Prostate gland (tissue), 2 donors: Measurements from ENCODE around the gene ZFAND3.

Source experiments
- POLR2A ChIP-seq: fragments of 450-650 bp; IDR thresholded peaks from one replicate; pipeline ENCODE4 v1.6.1; 2016; ENCODE audit warnings: antibody characterized with exemption, mild to moderate bottlenecking
- POLR2AphosphoS5 ChIP-seq: sonication (generic); formaldehyde crosslinking; IDR thresholded peaks from one replicate; pipeline ENCODE4 v1.6.1; 2017; ENCODE audit warnings: antibody characterized with exemption
- TF ChIP-seq, protein P1 (sequence below), 4 experiments: fragments of 200-600 bp in 2 of 4; fragments of 450-650 bp in 2 of 4; sonication (generic) in 2 of 4; IDR thresholded peaks; 1 replicate in 3 of 4; 2 replicates in 1 of 4; pipeline ENCODE4 v1.5.1; 2016 to 2019; ENCODE audit warnings: antibody characterized with exemption in 4 of 4, mild to moderate bottlenecking in 2 of 4, moderate library complexity in 2 of 4

DNA sequence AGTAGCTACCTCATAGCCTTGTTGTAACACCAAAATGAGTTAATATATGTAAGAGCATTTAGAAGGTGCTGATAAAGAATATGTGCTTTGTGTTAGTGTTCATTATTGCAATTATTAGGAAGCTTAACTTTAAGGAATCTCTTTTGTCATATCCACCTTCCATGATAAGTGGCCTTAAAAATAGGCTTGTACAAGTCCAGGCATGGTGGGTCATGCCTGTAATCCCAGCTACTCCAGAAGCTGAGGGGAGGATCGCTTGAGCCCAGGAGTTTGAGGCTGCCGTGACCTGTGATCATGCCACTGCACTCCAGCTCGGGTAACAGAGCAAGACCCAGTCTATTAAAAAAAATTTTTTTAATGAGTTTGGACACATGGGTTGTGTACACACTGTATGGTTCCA lies 285.5 kb downstream of the ZFAND3 start:
- TF ChIP-seq, protein P1, sequence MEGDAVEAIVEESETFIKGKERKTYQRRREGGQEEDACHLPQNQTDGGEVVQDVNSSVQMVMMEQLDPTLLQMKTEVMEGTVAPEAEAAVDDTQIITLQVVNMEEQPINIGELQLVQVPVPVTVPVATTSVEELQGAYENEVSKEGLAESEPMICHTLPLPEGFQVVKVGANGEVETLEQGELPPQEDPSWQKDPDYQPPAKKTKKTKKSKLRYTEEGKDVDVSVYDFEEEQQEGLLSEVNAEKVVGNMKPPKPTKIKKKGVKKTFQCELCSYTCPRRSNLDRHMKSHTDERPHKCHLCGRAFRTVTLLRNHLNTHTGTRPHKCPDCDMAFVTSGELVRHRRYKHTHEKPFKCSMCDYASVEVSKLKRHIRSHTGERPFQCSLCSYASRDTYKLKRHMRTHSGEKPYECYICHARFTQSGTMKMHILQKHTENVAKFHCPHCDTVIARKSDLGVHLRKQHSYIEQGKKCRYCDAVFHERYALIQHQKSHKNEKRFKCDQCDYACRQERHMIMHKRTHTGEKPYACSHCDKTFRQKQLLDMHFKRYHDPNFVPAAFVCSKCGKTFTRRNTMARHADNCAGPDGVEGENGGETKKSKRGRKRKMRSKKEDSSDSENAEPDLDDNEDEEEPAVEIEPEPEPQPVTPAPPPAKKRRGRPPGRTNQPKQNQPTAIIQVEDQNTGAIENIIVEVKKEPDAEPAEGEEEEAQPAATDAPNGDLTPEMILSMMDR (IDR thresholded peaks at IDR 0.05), result no peak
- TF ChIP-seq POLR2A (no peak), POLR2AphosphoS5 (no peak)
